NCI-H2081 (cell line): Measurements from ENCODE around the gene PLA2G15.
"Not testable (repeated sequence)": the region's sequence is repeated elsewhere in the genome, so short reads cannot be mapped to it uniquely, and the experiment has no call there.

ENCODE experiments used
- DNase-seq, 2 experiments: peaks; one replicate each; lab custom pipeline; 2025; lab: John Stamatoyannopoulos, UW

Gene PLA2G15

DNA sequence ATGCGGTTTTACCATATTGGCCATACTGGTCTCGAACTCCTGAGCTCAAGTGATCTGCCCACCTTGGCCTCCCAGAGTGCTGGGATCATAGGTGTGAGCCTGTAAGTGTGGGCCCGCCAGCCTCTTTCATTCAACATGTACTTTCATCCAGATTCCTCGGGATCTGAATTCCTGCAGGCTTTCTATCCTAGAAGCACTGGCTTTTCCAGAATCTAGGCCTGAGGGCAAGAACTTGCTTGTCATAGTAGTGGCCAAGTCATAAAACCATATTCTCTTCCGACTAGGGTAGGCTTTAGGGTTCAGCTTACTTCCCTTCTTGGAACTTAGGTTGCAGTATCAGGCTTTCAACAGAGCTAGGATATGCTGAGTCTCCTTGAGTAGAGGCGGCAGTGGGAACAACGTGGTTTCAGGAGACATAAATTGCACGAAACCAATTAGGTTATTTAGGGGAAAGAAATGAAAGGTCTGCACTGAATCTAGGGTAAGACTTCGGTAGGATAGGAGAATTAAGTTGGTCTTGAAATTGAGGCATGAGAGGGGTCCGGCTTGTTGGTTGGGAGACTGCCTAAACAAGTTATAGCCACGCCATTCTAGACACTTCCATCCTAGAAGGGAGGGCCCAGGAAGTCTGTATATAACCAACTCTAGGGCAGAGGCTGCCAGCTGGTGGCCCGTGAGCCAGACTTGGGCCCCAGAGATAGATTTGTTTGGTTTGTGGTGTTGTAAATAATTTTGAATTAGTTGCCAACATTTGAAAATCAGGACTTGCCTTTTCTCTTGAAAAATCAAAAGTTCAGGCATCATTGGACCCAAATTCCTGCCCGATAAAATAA, 34.8 kb downstream of the PLA2G15 start:
- no peak for DNase-seq

DNA sequence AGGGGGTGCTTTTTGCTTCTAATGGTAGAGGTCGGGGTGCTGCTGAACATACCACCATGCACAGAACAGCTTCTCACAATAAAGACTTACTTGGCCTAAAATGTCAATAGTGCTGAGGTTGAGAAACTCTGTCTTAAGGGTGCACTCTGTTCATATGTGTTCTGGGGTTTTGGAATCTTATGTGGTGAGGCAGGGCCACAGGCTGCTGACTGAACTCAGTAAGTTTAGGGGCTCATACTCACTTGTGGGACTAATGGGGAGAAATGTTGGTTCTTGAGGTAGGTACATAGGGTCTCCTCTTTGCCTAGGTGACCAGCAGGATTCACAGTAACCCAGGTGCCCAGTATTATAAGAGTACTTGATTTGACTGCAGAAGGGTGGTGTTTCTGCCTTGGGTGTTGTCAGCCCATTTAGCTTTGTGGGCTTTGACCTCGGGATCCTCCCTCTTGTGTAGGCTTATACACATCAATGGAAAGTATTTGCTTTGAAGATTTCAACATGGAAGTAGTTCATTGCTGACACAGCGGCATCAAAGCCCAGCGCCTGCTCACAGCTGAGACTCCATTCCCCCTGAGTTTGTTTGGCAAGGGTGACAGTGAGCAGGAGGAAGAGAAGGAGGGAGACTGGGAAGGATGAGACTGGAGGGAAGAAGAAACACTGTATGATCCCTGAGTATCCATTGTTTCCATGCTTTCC, 36.3 kb downstream of the PLA2G15 start:
- DNase-seq: no peak

DNA sequence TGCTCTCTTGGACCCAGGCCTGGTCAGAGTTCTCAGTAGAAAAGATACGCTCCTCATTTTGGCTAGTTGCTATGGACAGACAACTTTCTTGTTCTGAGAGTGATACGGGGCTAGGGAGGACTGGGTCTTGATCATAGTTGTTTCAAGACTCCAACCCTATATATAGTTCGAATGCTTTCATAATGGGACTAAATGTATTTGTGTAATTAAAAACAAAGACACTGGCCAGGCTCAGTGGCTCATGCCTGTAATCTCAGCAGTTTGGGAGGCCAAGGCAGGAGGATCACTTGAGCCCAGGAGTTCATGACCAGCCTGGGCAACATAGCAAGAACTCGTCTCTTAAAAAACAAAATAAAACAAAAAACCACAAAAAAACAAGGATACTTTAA, 36.9 kb downstream of the PLA2G15 start:
- DNase-seq: no peak

DNA sequence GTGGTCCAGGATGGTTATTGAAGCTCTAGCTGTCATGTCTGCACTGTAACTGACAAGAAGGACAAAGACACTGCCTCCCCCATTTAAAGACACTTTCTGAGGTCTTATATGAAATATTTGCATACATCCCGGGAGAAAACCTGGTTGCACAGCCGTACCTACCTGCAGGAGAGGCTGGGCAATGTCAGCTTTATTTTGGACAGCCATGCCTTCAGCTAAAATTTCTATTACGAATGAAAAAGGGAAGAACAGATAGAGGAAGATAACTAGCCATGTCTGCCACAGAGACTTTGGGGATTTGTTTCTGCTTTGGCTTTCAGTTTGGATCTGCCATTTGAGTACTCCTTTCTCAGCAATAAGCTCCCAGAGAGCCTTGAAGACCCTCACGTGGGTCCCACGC, 38.2 kb downstream of the PLA2G15 start:
- no peak for DNase-seq

DNA sequence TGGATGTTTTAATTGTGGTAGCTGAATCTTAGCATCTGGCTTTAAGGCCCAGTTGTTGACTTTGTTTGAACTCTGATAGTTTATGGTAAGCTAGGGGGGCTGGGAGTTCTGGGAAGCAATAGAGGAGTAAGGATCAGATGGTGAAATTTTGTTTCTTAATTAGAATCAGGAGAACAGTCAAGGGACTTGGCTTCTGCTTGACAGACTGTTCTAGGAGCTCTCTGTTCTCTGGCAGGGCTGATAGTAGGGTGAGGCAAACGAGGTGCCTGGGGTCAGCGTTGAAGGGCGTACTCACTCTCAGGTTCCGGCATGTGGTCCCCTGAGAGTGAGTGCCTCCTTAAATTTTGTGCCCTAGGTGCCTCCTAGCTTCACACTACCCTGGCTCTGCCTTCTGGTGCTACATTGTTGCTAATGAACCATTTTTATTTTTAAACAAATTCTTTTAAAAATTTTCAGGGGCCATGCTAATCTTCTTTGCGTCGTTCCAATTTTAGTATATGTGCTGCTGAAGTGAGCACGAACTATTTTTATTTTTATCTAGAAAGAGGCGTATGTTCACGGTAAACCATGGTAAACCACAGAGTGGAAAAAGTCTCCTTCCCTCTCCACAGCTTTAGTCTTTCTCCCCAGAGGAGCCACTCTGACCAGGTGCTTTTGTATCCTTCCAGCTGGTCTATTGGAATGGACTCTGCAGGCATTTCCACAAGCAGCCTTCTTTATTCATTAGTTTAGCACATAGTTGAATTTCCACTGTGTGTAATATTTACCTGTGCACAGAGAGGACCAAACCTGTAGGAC, 38.8 kb downstream of the PLA2G15 start:
- DNase-seq: no peak

DNA sequence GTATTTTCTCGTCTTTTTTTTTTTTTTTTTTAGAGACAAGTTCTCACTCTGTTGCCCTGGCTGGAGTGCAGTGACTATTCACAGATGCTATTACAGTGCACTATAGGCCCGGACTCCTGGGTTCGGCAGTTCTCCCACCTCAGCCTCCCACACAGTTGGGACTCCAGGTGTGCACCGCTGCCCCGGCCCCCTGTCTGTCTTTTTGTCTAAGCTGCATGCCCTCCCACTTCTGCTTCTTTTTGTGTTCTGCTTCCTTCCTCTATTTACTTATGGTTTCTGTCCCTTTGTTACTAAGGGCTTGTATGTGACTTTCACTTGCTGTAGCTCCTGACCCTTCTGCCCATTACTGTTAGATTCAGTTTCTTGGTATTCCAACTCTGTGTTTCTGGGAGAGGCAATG, 39.7 kb downstream of the PLA2G15 start:
- no peak for DNase-seq

DNA sequence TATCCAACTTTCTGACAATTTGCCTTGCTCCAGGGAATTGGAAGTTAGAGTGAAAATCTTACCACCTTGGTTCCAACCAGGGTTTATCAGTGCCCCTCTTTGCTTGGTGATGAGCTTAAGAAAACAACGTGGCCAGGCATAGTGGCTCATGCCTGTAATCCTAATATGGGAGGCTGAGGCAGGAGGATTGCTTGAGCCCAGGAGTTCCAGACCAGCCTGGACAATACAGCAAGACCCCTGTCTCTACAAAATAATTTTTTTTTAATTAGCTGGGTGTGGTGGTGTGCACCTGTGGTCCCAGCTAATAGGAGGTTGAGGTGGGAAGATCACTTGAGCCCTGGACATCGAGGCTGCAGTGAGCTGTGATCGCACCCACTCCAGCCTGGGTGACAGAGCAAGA, 40.5 kb downstream of the PLA2G15 start:
- DNase-seq: no peak

DNA sequence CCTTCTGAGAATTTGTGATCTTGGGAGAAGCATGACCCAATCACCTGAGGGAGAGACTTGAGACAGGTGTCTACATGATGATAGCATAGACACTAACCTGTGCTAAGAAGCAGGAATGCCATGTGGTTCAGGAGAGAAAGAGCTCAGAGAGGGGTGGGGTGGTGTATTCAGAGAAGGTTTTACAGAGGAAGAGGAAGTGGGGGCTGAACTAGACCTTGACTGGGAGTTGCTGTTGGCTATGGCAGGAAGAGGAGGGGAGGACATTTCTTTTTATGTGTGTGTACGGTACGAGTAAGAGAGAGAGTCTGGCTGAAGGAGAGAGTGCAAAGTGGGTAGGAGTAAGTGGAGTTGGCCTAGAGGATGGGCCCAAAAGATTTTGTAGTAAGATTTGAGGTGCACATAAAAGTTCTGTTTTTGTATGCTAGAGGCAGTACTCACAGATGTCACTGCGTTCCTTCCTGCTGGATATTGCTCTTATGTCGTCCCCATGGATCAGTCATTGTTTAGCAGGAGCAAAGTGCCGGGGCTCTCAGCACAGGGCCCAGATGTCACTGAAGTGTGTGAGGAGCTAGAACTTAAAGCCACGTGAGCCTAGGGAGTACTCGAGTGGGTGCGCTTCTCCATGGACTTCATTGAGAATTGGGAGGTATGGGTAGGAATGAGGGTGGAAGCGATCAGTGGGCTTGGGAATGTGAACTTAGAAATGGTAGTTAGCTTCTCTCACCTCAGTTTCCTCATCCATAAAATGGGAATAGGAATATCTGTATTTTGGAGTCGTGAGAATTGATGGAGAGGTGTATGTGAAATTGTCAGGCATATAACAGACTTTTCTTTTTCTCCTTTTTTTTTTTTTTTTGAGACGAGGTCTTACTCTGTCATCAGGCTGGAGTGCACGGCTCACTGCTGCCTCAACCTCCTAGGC, 41.2 kb downstream of the PLA2G15 start:
- DNase-seq: no peak

DNA sequence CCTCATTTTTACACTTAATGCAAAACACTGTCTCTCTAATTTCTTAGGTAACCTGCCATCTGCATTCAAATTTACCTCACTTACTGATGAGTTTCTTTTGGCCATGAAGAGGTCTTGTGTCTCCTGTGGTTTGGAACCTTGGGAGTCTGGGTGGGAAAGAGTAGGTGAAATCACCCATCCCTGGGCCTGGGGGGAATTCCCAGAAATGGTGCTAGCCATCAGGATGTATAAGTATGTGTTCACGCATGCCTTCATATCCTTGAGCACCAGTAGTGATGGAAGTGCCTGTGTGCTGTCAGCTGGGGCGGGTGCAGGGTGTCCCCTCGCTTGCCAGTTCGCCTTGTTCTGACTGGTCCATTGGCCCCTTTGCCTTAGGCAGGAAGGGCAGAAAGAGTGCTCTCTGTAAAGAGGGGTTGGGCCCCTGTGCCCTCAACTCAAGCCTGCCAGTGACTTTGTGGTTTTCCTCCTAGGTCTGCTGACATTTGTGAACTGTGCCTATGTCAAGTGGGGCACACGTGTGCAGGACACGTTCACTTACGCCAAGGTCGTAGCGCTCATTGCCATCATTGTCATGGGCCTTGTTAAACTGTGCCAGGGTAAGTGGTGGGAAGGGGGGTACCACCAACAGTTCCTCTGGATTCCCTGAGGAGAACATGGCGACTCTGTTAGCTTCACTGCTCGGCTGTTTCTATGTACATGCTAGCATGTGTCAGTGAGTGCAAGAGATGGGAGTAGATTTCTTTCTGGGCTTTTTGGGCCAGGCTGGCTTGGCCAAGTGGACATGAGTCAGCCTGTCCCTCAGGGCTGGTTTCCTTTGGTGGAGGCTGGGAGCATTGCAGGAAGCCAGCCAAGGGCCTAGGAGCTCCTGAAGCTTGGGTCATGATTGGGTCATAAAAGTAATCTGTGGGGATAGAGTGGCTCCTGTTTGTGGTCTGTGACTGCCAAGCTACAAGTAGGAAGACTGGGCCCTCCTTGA, 42.4 kb downstream of the PLA2G15 start:
- no peak for DNase-seq

DNA sequence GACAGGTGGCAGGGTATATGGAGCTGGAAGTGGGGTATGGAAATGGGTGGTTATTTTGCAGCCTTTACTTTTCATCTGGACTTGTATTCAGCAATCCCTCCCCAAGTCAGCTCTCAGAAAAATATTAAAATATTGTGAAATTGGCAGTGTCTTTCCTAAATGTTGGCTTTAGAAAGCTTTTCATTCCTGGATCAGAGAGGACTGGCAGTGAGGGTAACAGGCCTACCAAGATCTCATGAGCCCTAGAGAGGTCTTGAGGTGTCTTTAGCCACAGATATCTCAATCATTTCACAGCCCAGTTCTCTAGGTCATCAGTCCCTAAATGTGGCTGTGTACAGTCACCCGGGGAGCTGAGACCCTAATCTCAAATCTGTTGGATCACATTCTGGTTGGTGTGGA, 43.1 kb downstream of the PLA2G15 start:
- no peak for DNase-seq

DNA sequence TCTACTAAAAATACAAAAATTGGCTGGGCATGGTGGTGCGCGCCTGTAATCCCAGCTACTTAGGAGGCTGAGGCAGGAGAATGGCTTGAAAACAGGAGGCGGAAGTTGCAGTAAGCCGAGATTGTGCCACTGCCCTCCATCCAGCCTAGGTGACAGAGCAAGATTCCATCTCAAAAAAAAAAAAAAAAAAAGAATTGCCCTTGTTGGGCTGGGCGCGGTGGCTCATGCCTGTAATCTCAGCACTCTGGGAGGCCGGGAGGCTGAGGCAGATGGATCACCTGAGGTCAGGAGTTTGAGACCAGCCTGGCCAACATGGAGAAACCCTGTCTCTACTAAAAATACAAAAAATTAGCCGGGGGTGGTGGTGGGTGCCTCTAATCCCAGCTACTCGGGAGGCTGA, 43.6 kb downstream of the PLA2G15 start:
- not testable (repeated sequence) for DNase-seq

DNA sequence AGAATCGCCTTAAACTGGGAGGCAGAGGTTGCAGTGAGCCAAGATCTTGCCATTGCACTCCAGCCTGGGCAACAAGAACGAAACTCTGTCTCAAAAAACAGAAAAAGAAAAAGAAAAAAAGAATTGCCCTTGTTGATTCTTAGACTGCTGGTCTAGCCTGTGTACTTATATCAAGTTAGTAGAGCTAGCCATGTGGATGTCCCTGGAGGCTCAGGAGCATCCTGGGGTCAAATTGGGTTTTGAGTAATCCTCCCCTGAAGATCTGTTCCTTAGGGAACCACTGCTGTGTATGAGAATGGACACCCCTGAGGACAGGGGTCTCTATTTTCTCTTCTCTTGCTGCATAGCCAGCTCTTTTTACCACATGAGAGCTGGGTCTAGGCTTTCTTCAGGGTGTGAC, 44.0 kb downstream of the PLA2G15 start:
- DNase-seq: no peak

DNA sequence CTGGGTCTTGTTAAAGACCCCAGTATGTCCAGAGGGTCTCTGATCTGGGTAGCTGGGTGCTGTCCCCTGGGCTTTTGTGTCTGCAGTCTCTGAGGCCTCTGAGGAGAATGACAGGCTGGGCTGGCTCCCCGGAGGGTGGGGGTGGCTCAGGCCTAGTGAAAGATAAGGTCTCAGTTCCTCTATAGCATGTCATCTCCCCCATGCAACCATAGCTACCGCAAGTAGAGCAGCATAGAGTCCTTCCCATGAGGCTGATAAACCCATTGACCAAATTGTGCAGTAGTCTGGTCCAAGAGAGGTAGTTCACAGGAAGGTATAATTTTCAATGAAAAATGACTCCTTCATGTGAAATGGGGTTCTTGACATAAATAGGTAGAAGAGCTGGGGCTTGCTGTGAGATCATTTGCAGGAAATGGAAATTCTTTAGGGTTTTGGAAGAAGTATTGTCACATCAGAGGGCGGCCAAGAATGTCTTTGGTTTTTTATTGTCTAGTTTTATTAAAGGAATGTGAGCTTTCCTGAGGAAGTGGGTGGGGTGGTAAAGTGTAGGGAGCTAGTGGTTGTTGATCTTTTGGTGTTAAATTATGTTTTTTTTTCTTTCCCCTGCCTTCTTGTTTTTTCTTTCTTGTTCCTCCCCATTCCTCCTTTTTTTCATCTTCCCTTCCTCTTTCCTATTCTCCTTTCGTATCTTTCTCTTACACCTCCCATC, 44.6 kb downstream of the PLA2G15 start:
- no peak for DNase-seq

DNA sequence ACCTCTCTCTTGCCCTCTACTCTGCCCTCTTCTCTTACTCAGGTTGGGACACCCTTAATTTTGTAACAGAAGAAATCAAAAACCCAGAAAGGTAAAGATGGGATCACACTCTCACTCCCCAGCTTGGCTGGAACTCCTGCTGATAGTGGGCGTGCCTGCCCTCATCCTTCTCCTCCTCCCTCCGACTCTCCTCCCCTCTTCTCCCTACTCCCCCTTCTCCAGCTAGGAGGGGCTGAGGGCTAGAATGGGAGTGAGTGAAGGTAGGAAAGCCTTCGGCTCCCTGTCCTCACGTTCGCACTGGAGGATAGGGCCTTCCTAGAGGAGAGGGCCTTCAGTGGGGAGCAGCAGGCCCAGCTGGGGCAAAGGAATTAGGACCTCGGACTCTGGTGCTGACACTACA, 45.3 kb downstream of the PLA2G15 start:
- no peak for DNase-seq

DNA sequence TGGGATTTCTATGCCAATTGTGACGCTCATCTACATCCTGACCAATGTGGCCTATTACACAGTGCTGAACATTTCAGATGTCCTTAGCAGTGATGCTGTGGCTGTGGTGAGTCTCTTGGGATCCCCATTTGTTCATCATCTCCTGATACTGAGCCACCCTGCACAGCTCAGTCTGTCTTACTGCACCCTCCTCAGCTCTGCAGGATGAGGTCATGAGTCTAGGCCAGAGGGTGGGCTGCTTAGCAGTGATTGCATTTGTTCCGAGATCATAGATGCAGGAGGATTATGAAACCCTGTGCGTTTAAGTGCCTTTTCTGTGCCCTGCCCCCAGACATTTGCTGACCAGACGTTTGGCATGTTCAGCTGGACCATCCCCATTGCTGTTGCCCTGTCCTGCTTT, 46.1 kb downstream of the PLA2G15 start:
- DNase-seq: no peak

DNA sequence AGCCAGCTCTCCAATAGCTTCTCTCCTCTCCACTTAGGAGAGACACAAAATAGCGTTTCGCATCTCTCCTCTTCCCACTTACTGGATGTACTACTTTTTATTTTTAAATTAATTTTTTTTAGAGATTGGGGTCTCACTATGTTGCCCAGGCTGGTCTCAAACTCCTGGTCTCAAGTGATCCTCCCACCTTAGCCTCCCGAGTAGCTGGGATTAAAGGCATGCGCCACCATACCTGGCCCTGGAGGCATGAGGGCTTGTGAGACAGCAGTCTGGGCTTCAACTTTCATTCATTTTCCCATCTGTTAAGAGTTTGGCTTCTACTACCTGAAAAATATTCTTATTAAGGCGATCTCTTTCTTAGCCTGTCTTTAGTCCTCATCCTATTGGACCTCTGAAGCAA, 47.3 kb downstream of the PLA2G15 start:
- no peak for DNase-seq

DNA sequence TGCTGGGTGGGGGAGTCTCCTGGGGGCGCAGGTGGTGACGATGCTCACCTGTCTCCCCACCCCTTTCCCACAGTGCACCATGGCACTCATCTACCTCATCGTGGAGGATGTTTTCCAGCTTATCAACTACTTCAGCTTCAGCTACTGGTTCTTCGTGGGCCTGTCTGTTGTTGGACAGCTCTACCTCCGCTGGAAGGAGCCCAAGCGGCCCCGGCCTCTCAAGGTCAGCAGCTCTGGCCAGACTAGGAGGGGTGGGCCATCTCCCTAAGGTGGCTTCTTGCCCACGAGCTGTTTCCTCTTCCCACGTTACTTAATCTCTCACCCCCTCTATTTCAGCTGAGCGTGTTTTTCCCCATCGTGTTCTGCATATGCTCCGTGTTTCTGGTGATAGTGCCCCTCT, 51.1 kb downstream of the PLA2G15 start:
- DNase-seq: no peak

DNA sequence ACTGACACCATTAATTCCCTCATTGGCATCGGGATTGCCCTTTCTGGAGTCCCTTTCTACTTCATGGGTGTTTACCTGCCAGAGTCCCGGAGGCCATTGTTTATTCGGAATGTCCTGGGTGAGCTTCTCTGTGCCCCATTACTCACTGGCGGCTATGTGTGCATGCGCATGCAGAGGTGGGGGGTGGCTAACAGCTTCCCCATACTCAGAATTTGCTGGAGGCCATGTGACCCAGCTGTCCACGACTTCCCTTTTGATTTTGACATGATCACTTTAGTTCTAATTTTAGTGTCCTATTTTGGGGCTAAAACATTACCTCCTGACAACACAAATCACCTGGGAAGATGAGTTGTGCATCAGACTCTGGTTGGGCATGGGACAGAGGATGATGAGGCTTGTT, 51.5 kb downstream of the PLA2G15 start:
- no peak for DNase-seq

DNA sequence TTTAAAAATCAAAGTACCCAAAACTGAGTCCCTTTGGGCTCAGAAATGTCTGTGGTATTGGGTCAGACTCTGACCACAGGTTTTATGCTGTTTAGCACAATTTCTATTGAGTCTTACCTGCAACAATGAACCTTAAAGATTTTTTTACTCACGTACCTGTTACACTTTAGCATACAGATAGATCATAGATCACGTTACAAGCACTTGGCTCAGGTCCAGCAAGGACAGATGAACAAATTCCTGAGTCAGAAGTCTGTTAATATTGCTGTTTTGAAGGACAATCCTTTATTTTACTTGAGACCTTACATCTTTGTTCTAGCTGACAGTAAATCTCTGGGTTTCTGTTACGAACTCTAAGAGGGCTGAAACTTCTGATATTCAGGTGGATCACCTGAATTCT, 52.7 kb downstream of the PLA2G15 start:
- no peak for DNase-seq

DNA sequence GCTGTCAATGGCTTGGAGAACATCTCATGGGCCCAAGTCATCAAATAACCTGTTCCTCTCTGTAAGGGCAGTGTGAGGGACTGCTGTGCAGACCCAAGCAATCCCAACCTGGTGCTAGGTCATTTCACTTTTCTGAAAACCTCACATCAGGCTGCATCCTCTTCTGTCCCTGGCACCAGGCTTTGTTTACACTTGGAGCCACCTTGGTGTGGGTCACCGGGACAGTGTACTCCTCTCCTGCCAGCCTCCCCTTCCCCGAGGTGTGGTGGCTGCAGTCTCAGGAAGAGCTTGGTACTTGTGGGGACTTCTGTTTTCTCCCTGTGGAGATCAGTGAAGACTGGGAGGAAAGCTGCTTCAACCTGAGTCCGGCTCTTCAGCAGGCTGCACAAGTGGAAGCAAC, 53.1 kb downstream of the PLA2G15 start:
- no peak for DNase-seq
